Lower leg skin (tissue), 4 donors: Measurements from ENCODE around the gene TMEM233. TPM values are rescaled to one million over a fixed set of nuclear protein-coding genes. Genes with fewer than 3 reads are reported as not detected.

Experiments
- DNase-seq, 2 donors: peaks; one replicate each; pipeline ENCODE4 v3.0.0-alpha.2; 2019; ENCODE audit warnings: low spot score in 2 of 2
- H3K4me3 ChIP-seq: fragments of 200-600 bp; sonication (generic); 2 replicates; pipeline ENCODE4 v1.5.1; 2017; ENCODE audit warnings: mild to moderate bottlenecking, low read depth; ENCODE audit not compliant: poor library complexity, severe bottlenecking
- POLR2A ChIP-seq, 2 donors: fragments of 450-650 bp; IDR thresholded peaks; one replicate each; pipeline ENCODE4 v1.6.1; 2016 to 2017; ENCODE audit warnings: antibody characterized with exemption in 2 of 2, mild to moderate bottlenecking in 1 of 2, moderate library complexity in 1 of 2
- WGBS, 2 donors: methylation state at CpG; one replicate each; pipeline ENCODE4 v1.1.5; 2018; 5-methylcytosine and 5-hydroxymethylcytosine counted together
- intact Hi-C: fragments of 100-400 bp; cut with DNase I; formaldehyde crosslinking; loops from one replicate; pipeline ENCODE4 v1.15.0; 2023; ENCODE audit warnings: low total_unique reads
- total RNA-seq, 4 donors: library from RNA; depleted of rRNA; stranded (reverse); fragments of >200 nt; gene quantifications; one replicate each; pipeline ENCODE4 v1.1.0, GENCODE V29; 2016
- TF ChIP-seq, protein P1 (sequence below), 3 donors: fragments of 450-650 bp; IDR thresholded peaks; one replicate each; pipeline ENCODE4 v1.5.1; 2016; ENCODE audit warnings: antibody characterized with exemption in 3 of 3, mild to moderate bottlenecking in 3 of 3, moderate library complexity in 2 of 3

TMEM233 gene
- total RNA-seq, 4 donors from 2014 or later, result 0.06 TPM; not detected in 3

DNA sequence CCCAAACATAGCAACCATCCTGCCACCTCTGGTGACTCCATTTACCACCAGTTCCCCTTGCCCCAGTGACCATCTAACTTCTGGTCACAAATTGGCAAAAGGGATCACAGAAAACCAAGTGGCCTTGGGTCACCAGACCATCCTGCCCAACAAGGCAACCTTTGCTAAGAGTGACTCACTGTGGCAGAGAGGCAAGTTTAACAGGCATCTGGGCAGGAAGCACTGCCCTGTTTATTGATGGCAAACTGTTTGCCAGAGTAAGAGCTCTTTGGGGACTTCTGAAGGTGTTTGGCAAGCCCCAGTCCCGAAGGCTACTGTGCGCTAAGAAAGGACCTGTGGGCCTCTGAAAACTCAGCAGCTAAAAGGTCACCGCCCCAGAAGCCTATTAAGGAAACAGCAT, 28.2 kb upstream of the TMEM233 start:
- WGBS, 2 donors, result 90 to 98% methylated on average over 3 of the region's 3 CpGs
- TF ChIP-seq POLR2A (IDR thresholded peaks at IDR 0.05), result no peak
- TF ChIP-seq, protein P1, sequence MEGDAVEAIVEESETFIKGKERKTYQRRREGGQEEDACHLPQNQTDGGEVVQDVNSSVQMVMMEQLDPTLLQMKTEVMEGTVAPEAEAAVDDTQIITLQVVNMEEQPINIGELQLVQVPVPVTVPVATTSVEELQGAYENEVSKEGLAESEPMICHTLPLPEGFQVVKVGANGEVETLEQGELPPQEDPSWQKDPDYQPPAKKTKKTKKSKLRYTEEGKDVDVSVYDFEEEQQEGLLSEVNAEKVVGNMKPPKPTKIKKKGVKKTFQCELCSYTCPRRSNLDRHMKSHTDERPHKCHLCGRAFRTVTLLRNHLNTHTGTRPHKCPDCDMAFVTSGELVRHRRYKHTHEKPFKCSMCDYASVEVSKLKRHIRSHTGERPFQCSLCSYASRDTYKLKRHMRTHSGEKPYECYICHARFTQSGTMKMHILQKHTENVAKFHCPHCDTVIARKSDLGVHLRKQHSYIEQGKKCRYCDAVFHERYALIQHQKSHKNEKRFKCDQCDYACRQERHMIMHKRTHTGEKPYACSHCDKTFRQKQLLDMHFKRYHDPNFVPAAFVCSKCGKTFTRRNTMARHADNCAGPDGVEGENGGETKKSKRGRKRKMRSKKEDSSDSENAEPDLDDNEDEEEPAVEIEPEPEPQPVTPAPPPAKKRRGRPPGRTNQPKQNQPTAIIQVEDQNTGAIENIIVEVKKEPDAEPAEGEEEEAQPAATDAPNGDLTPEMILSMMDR (IDR thresholded peaks at IDR 0.05), result no peak
- H3K4me3 ChIP-seq, result no peak overlapping the region
- no peak for DNase-seq
- intact Hi-C loops, result no loop called here

DNA sequence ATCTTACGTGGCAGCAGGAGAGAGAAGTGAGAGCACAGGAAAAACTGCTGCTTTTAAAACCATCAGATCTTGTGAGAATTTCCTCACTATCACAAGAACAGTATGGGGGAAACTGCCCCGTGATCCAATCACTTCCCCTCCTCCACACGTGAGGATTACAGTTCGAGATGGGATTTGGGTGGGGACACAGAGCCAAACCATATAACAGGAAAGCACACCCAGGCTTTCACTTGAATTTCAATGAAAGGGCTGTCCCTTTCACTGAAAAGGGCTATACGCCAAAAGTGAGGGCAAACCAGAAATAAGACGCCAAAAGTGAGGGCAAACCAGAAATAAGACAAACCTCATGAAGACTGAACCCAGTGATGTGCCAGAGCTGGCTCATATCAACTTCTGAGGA, 22.8 kb upstream of the TMEM233 start:
- DNase-seq, result no peak
- TF ChIP-seq, protein P1 (IDR thresholded peaks at IDR 0.05), result no peak
- no peak for TF ChIP-seq POLR2A (IDR thresholded peaks at IDR 0.05)
- intact Hi-C loops, result no loop called here
- WGBS, 2 donors, result 55 to 81% methylated on average over 6 of the region's 6 CpGs
- no peak overlapping the region for H3K4me3 ChIP-seq

DNA sequence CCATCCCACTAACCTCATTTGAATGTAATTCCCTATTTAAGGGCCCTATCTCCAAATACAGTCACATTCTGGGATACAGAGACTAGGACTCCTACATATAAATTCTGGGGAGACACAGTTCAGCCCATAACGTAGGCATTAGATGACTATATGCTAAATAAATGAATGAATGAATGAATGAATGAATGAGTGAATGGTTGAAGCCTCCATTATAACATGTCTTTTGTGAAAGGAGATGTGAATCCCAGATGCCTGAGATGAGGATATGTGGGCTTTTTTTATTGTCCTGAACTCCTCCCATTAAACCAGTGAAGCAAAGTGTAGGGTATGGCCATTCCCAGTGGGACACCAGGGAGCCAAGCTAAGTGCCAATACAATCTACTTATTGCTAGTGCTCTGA, 20.5 kb upstream of the TMEM233 start:
- H3K4me3 ChIP-seq, result no peak overlapping the region
- intact Hi-C loops, result no loop called here
- TF ChIP-seq, protein P1 (IDR thresholded peaks at IDR 0.05), result no peak
- no peak for TF ChIP-seq POLR2A (IDR thresholded peaks at IDR 0.05)
- 86 to 88% methylated on average over 1 of the region's 1 CpG for WGBS, 2 donors
- DNase-seq, result no peak

DNA sequence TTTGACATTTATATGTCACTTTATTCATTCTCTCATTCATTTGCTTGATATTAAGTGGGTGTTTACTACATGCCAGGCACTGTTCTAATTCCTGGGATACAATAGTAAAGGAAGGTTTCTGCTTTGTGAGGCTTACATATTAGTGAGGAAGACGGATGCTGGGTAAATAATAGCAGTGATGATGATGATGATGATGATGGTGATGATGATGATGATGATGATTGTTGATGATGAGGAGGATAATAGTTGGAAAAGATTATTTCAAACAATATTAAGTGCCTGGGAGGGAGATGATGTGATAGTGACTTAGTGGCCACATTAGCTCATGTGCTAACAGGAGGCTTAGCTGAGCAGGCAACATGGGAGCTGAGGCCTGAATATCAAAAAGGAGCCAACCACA, 19.3 kb upstream of the TMEM233 start:
- H3K4me3 ChIP-seq, result no peak overlapping the region
- no peak for DNase-seq
- intact Hi-C loops, result no loop called here
- 81 to 89% methylated on average over 1 of the region's 1 CpG for WGBS, 2 donors
- TF ChIP-seq, protein P1 (IDR thresholded peaks at IDR 0.05), result no peak
- TF ChIP-seq POLR2A (IDR thresholded peaks at IDR 0.05), result no peak

DNA sequence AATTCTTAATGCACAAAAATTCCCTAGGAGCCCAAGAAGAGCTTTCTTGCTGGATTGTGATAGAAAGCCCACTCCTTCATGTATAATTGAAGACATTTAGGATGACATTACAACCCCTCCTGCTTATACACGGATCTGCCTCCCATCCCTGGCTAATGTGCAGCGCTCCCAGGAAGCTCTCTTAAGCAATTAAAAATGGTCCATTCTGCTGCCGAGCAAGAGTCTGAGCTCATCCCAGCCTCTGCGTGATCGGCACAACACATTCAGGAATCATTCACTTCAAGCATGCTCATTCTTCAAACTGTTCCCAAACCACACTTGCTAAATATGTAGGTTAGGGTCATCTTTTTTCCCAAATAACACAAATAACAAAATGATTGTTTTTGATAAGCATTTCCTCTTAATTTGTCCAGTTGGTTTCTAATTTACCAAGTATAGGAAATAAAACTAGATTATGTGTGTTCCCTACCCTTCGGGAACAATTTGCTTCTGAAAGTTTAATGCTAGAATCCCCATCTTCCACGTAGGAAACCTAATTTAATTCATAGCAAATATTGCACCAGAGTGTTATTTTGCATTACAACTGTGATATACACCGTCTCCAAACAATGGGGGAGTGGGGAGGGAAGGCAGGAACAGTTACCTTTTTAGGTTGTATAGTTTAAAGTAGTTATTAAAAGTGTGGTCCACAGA, 17.3 kb upstream of the TMEM233 start:
- DNase-seq, result no peak
- no peak overlapping the region for H3K4me3 ChIP-seq
- WGBS, 2 donors, result 65 to 75% methylated on average over 8 of the region's 8 CpGs
- TF ChIP-seq, protein P1 (IDR thresholded peaks at IDR 0.05), result no peak
- TF ChIP-seq POLR2A (IDR thresholded peaks at IDR 0.05), result no peak
- intact Hi-C loops, result no loop called here

DNA sequence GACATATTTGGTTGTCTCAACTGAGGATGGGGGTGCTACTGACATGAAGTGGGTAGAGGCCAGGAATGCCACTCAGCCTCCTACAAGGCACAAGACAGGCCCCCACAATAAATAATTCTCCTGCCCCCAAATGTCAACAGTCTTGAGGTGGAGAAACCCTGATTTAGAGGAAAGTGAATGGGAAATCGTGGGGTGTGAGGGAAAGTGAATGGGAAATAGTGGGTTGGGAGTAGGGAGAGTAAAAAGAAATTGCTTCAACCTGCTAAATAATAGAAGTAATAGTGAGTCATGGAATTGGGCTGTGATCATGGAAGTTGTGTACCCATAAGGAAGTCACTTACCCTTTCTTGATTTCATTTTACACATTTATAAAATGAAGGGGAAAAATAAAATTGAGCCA, 16.7 kb upstream of the TMEM233 start:
- TF ChIP-seq POLR2A (IDR thresholded peaks at IDR 0.05), result no peak
- TF ChIP-seq, protein P1 (IDR thresholded peaks at IDR 0.05), result no peak
- H3K4me3 ChIP-seq, result no peak overlapping the region
- intact Hi-C loops, result no loop called here
- DNase-seq, result no peak
- 52 to 59% methylated on average over 1 of the region's 1 CpG for WGBS, 2 donors
